Neural progenitor cell (in vitro differentiated cells): Measurements from ENCODE around the gene CXCR5. TPM values are rescaled to one million over a fixed set of nuclear protein-coding genes. Genes with fewer than 3 reads are reported as not detected.

Source experiments
- DNase-seq: peaks from one replicate; pipeline ENCODE4 v3.0.0-alpha.2; 2016; ENCODE audit warnings: low spot score
- H2AFZ ChIP-seq: fragments of 200-600 bp; sonication (generic); replicated peaks from 2 replicates; pipeline ENCODE4 v1.6.1; 2016; ENCODE audit warnings: antibody characterized with exemption
- H3F3A ChIP-seq: fragments of 200-600 bp; sonication (generic); 2 replicates; pipeline ENCODE4 v1.6.1; 2016; ENCODE audit warnings: antibody characterized with exemption, low read depth
- H3K27ac ChIP-seq: fragments of 200-600 bp; sonication (generic); 2 replicates; pipeline ENCODE4 v1.5.1; 2016; ENCODE audit warnings: mild to moderate bottlenecking
- H3K27me3 ChIP-seq: fragments of 200-600 bp; sonication (generic); 2 replicates; pipeline ENCODE4 v1.6.1; 2016; ENCODE audit warnings: mild to moderate bottlenecking, moderate library complexity
- H3K36me3 ChIP-seq: fragments of 200-600 bp; sonication (generic); 2 replicates; pipeline ENCODE4 v1.5.1; 2016
- H3K4me1 ChIP-seq: fragments of 200-600 bp; sonication (generic); 2 replicates; pipeline ENCODE4 v1.6.1; 2016; ENCODE audit warnings: mixed run types
- H3K4me2 ChIP-seq: fragments of 200-600 bp; sonication (generic); 2 replicates; pipeline ENCODE4 v1.6.1; 2016
- H3K4me3 ChIP-seq: fragments of 200-600 bp; sonication (generic); 2 replicates; pipeline ENCODE4 v1.5.1; 2016
- H3K79me2 ChIP-seq: fragments of 200-600 bp; sonication (generic); 2 replicates; pipeline ENCODE4 v1.6.1; 2016; ENCODE audit warnings: low read depth
- H3K9ac ChIP-seq: fragments of 200-600 bp; sonication (generic); 2 replicates; pipeline ENCODE4 v1.6.1; 2016
- H3K9me3 ChIP-seq: fragments of 200-600 bp; sonication (generic); 2 replicates; pipeline ENCODE4 v1.5.1; 2016; ENCODE audit warnings: low read depth
- H4K20me1 ChIP-seq: fragments of 200-600 bp; sonication (generic); 2 replicates; pipeline ENCODE4 v1.6.1; 2016; ENCODE audit warnings: low read depth
- H3K27ac Mint-ChIP-seq: 3 replicates; pipeline ENCODE4 v1.8.0; 2021; ENCODE audit warnings: mixed read lengths
- H3K27me3 Mint-ChIP-seq: 2 replicates; pipeline ENCODE4 v1.8.0; 2022; ENCODE audit warnings: low read depth, mild to moderate bottlenecking, inconsistent platforms, moderate library complexity, mixed read lengths; ENCODE audit not compliant: insufficient read depth
- H3K36me3 Mint-ChIP-seq: 3 replicates; pipeline ENCODE4 v1.8.0; 2021; ENCODE audit warnings: mixed read lengths
- H3K4me1 Mint-ChIP-seq: 3 replicates; pipeline ENCODE4 v1.8.0; 2021; ENCODE audit warnings: mixed read lengths
- H3K4me3 Mint-ChIP-seq: 3 replicates; pipeline ENCODE4 v1.8.0; 2021; ENCODE audit warnings: mild to moderate bottlenecking, moderate library complexity, mixed read lengths
- H3K9me3 Mint-ChIP-seq: 3 replicates; pipeline ENCODE4 v1.8.0; 2020; ENCODE audit warnings: mixed read lengths
- EZH2 ChIP-seq: fragments of 200-600 bp; sonication (generic); IDR thresholded peaks from 2 replicates; pipeline ENCODE4 v1.6.1; 2017; ENCODE audit warnings: antibody characterized with exemption, mild to moderate bottlenecking, moderate library complexity
- EZH2phosphoT487 ChIP-seq: fragments of 200-600 bp; sonication (generic); IDR thresholded peaks from 2 replicates; pipeline ENCODE4 v1.6.1; 2017; ENCODE audit warnings: antibody characterized with exemption
- total RNA-seq: library from RNA; depleted of rRNA; stranded (reverse); fragments of >200 nt; gene quantifications from 2 replicates; pipeline ENCODE4 v1.2.3, GENCODE V29; 2015; ENCODE audit warnings: low replicate concordance
- TF ChIP-seq, protein P1 (sequence below): fragments of 200-600 bp; sonication (generic); IDR thresholded peaks from 2 replicates; pipeline ENCODE4 v1.5.1; 2017; ENCODE audit warnings: antibody characterized with exemption, mild to moderate bottlenecking

Gene CXCR5
- total RNA-seq, 1 donor from 2014 or later, result not detected

- Histone ChIP-seq H3F3A (no peaks in the 10 kb centered on the region), H3K4me3 (no peak overlapping the region), H3K36me3 (no peaks in the 10 kb centered on the region), H2AFZ (no peak overlapping the region), H4K20me1 (no peaks in the 10 kb centered on the region), H3K4me2 (no peak overlapping the region), H3K27me3 (no peaks in the 10 kb centered on the region), H3K9ac (no peak overlapping the region), H3K27ac (no peak overlapping the region), H3K9me3 (no peaks in the 10 kb centered on the region), H3K4me1 (no peaks in the 10 kb centered on the region), H3K79me2 (no peaks in the 10 kb centered on the region)
- DNase-seq, result no peak
- H3K27ac Mint-ChIP-seq, result no peak overlapping the region
- peaks cover 4% of the 10 kb centered on the region for H3K4me1 Mint-ChIP-seq
- no peak overlapping the region for H3K4me3 Mint-ChIP-seq
- no peaks in the 10 kb centered on the region for H3K9me3 Mint-ChIP-seq
- H3K36me3 Mint-ChIP-seq, result no peaks in the 10 kb centered on the region
- TF ChIP-seq EZH2, result no peak
- TF ChIP-seq EZH2phosphoT487, result no peak
- TF ChIP-seq, protein P1, sequence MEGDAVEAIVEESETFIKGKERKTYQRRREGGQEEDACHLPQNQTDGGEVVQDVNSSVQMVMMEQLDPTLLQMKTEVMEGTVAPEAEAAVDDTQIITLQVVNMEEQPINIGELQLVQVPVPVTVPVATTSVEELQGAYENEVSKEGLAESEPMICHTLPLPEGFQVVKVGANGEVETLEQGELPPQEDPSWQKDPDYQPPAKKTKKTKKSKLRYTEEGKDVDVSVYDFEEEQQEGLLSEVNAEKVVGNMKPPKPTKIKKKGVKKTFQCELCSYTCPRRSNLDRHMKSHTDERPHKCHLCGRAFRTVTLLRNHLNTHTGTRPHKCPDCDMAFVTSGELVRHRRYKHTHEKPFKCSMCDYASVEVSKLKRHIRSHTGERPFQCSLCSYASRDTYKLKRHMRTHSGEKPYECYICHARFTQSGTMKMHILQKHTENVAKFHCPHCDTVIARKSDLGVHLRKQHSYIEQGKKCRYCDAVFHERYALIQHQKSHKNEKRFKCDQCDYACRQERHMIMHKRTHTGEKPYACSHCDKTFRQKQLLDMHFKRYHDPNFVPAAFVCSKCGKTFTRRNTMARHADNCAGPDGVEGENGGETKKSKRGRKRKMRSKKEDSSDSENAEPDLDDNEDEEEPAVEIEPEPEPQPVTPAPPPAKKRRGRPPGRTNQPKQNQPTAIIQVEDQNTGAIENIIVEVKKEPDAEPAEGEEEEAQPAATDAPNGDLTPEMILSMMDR, result no peak
- no peaks in the 10 kb centered on the region for H3K27me3 Mint-ChIP-seq
These were observed 27.4 kb upstream of the CXCR5 start for GRCh38 chr11:118856314-118856713.

DNA sequence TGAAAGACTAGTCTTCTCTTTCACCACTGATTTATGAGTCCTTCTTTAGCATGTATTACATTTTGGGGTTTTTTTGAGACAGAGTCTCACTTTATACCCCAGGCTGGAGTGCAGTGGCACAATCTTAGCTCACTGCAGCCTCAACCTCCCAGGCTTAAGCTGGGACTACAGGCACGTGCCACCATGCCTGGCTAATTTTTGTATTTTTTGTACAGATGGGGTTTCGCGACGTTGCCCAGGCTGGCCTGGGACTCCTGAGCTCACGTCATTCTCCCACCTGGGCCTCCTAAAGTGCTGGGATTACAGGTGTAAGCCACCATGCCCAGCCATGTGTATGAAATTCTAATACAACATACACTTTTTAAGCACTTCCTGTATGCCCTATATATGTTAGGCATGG, 26.3 kb upstream of the CXCR5 start:
- Mint-ChIP-seq H3K27me3 (no peaks in the 10 kb centered on the region), H3K36me3 (no peaks in the 10 kb centered on the region), H3K27ac (no peak overlapping the region), H3K4me1 (peaks cover 4% of the 10 kb centered on the region), H3K9me3 (no peaks in the 10 kb centered on the region), H3K4me3 (no peak overlapping the region)
- Histone ChIP-seq H3K36me3 (no peaks in the 10 kb centered on the region), H2AFZ (no peak overlapping the region), H3K9me3 (no peaks in the 10 kb centered on the region), H3F3A (no peaks in the 10 kb centered on the region), H3K4me1 (no peaks in the 10 kb centered on the region), H3K79me2 (no peaks in the 10 kb centered on the region), H3K9ac (no peak overlapping the region), H3K4me2 (no peak overlapping the region), H3K27me3 (no peaks in the 10 kb centered on the region), H3K4me3 (no peak overlapping the region), H4K20me1 (no peaks in the 10 kb centered on the region), H3K27ac (no peak overlapping the region)
- TF ChIP-seq, protein P1, result no peak
- no peak for TF ChIP-seq EZH2
- no peak for TF ChIP-seq EZH2phosphoT487
- DNase-seq, result no peak

DNA sequence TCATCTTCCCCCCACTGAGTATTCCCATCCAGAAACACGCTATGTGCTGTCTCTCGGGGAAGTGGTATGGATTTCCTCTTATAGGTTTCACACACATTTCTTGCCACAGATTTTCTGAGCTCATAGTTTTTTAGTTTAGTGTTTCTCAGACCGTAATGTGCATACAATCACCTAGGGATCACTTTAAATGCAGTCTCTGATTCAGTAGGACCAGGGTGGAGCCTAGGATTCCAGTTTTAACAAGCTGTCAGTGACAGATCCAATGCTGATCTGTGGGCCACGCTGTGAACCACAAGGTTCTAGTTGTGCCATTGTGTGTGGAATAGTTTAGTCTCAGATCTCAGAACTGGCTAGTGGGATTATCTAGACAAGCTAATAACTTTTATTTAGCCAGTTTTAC, 23.7 kb upstream of the CXCR5 start:
- Mint-ChIP-seq H3K36me3 (no peaks in the 10 kb centered on the region), H3K27ac (no peak overlapping the region), H3K9me3 (no peaks in the 10 kb centered on the region), H3K27me3 (no peaks in the 10 kb centered on the region), H3K4me1 (peaks cover 4% of the 10 kb centered on the region), H3K4me3 (no peak overlapping the region)
- H3K79me2 ChIP-seq, result no peaks in the 10 kb centered on the region
- no peaks in the 10 kb centered on the region for H3F3A ChIP-seq
- TF ChIP-seq EZH2phosphoT487, result no peak
- no peak for TF ChIP-seq EZH2
- TF ChIP-seq, protein P1, result no peak
- no peaks in the 10 kb centered on the region for H4K20me1 ChIP-seq
- no peak overlapping the region for H3K9ac ChIP-seq
- H3K4me1 ChIP-seq, result no peaks in the 10 kb centered on the region
- H3K27ac ChIP-seq, result no peak overlapping the region
- H3K4me2 ChIP-seq, result no peak overlapping the region
- no peaks in the 10 kb centered on the region for H3K9me3 ChIP-seq
- no peak for DNase-seq
- H3K27me3 ChIP-seq, result no peaks in the 10 kb centered on the region
- H3K36me3 ChIP-seq, result no peaks in the 10 kb centered on the region
- no peak overlapping the region for H2AFZ ChIP-seq
- H3K4me3 ChIP-seq, result no peak overlapping the region

- DNase-seq, result no peak
- Histone ChIP-seq H3K9ac (no peak overlapping the region), H3K27ac (no peak overlapping the region), H3K4me3 (no peak overlapping the region), H3F3A (peaks cover 14% of the 10 kb centered on the region), H2AFZ (no peak overlapping the region), H4K20me1 (no peaks in the 10 kb centered on the region), H3K9me3 (no peaks in the 10 kb centered on the region), H3K36me3 (no peaks in the 10 kb centered on the region), H3K4me1 (peaks cover 15% of the 10 kb centered on the region), H3K27me3 (no peaks in the 10 kb centered on the region), H3K79me2 (no peaks in the 10 kb centered on the region), H3K4me2 (no peak overlapping the region)
- Mint-ChIP-seq H3K4me1 (peaks cover 21% of the 10 kb centered on the region), H3K9me3 (no peaks in the 10 kb centered on the region), H3K27ac (no peak overlapping the region), H3K27me3 (no peaks in the 10 kb centered on the region), H3K36me3 (no peaks in the 10 kb centered on the region), H3K4me3 (no peak overlapping the region)
- TF ChIP-seq EZH2phosphoT487 (no peak), EZH2 (no peak)
These were observed 15.0 kb upstream of the CXCR5 start for GRCh38 chr11:118868659-118869058.
